ENCODE results near the gene ADAM12.

DNA sequence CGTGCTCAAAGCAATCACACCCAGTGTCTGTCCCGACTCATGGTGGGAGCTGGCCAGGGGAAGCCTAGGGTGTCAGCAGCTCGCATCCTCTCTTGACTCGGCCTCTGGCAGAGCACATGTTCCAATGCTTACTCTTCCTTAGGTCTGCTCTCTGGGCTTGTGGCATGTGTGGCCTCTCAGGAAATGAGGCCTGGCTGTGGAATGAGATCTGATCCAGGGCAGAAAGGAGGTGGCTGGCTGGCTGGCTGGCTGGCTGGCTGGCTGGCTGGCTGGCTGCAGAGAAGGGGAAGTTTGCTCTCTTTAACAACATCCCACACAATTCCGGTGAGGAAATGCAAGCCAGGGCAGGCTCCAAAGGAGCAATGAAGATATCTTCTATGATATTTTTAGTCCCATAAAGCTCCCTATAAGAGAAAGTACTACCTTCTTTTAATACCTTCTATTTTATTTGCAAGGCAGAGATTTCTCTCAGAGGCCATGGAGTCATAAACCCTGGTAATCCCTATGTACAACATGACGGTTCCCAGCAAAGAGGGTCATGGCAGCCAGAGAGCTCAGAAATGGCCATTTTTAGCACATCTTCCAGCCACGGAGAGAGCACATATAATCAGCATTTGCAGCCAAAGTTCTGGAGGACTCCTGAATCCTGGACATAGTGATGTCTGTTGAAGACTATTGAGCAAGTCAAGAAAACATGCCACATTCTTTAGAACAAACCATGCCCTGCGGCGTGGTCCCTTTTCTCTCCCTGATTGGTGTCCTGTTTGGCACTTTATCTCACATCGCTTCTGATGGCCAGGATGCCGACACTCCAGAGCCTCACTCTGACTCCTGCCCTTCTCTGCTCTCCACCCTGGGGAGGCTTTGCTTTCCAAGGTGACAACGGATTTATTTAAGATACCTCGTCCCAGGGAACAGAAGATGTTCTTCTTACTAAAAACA is 338.2 kb downstream of the ADAM12 start:
- no peak for TF ChIP-seq EZH2 (IDR thresholded peaks at IDR 0.05)
- TF ChIP-seq POLR2AphosphoS5 (IDR thresholded peaks at IDR 0.05; ENCODE audit: borderline replicate concordance, low read depth, low read length), result no peak
- no peak for TF ChIP-seq FOXP2 (optimal IDR thresholded peaks at IDR 0.05; ENCODE audit: control extremely low read depth, extremely low read length, insufficient read depth)

Measured in SK-N-MC (cell line).